BLaER1 (cell line): Measurements from ENCODE around the gene LSR.

Source experiments
- H3K27ac ChIP-seq: shearing (Covaris generic); formaldehyde crosslinking; 2 replicates; pipeline ENCODE4 v1.8.1; 2022
- H3K27me3 ChIP-seq: shearing (Covaris generic); formaldehyde crosslinking; 2 replicates; pipeline ENCODE4 v1.8.1; 2022
- H3K36me3 ChIP-seq: shearing (Covaris generic); formaldehyde crosslinking; 2 replicates; pipeline ENCODE4 v1.8.1; 2022
- H3K4me1 ChIP-seq: shearing (Covaris generic); formaldehyde crosslinking; 2 replicates; pipeline ENCODE4 v1.8.1; 2022
- H3K4me2 ChIP-seq: shearing (Covaris generic); formaldehyde crosslinking; 2 replicates; pipeline ENCODE4 v1.8.1; 2022
- H3K4me3 ChIP-seq: shearing (Covaris generic); formaldehyde crosslinking; 2 replicates; pipeline ENCODE4 v1.8.1; 2022
- H3K9ac ChIP-seq: shearing (Covaris generic); formaldehyde crosslinking; 2 replicates; pipeline ENCODE4 v1.8.1; 2022
- H3K9me3 ChIP-seq: shearing (Covaris generic); formaldehyde crosslinking; 2 replicates; pipeline ENCODE4 v1.8.1; 2022
- H4K20me1 ChIP-seq: shearing (Covaris generic); formaldehyde crosslinking; 2 replicates; pipeline ENCODE4 v1.8.1; 2022
- Cebpa-rat ChIP-seq: shearing (Covaris generic); IDR thresholded peaks from 2 replicates; pipeline ENCODE4 v1.8.1; 2022

Gene LSR, protein sequence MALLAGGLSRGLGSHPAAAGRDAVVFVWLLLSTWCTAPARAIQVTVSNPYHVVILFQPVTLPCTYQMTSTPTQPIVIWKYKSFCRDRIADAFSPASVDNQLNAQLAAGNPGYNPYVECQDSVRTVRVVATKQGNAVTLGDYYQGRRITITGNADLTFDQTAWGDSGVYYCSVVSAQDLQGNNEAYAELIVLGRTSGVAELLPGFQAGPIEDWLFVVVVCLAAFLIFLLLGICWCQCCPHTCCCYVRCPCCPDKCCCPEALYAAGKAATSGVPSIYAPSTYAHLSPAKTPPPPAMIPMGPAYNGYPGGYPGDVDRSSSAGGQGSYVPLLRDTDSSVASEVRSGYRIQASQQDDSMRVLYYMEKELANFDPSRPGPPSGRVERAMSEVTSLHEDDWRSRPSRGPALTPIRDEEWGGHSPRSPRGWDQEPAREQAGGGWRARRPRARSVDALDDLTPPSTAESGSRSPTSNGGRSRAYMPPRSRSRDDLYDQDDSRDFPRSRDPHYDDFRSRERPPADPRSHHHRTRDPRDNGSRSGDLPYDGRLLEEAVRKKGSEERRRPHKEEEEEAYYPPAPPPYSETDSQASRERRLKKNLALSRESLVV

DNA sequence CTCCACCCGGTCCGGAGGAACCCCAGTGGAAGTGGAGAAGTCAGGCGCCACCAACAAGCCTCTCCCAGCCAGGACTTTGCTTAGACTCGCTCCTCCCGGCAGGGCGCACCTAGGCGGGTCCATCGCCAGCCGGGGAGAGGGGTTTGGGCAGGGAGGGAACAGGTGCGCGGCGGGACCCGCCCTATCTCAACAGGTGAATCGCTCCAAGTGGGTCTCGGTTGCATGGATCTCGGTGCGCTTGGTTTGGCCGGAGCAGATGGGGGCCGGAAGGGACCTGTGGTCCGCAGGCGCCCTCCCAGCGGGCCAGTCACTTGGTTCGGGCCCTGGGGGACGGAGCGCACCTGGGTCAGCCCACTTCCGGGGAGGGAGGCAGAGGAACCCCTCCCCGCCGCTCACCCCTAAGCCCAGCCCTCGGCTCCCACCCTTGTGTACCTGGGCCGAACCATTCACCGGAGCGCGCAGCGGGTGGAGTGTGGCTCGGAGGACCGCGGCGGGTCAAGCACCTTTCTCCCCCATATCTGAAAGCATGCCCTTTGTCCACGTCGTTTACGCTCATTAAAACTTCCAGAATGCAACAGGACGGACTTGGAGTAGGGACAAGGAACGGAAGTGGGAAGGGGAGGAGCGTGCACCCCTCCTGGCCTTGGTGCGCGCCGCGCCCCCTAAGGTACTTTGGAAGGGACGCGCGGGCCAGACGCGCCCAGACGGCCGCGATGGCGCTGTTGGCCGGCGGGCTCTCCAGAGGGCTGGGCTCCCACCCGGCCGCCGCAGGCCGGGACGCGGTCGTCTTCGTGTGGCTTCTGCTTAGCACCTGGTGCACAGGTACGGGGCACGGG lies at the start of gene LSR:
TSS of gene LSR (plus strand) at position 693 of the 836 bp plus-strand sequence. CDS start at position 714, 21 bp downstream.
- H3K36me3 ChIP-seq = no peaks in the 10 kb centered on the region
- H3K27me3 ChIP-seq = peaks cover 56% of the 10 kb centered on the region
- H4K20me1 ChIP-seq = no peaks in the 10 kb centered on the region
- peak within 1 kb of the TSS; percentile 97 for H3K4me2 ChIP-seq
- 0 out of 2 replicates have a peak, but pooled peaks cover 3% of the 10 kb centered on the region for H3K9me3 ChIP-seq
- H3K27ac ChIP-seq = no peak within 1 kb of the TSS
- no peak for TF ChIP-seq Cebpa-rat
- H3K4me3 ChIP-seq = peak within 1 kb of the TSS; percentile 66
- peaks cover 20% of the 10 kb centered on the region for H3K4me1 ChIP-seq
- H3K9ac ChIP-seq = no peak within 1 kb of the TSS

DNA sequence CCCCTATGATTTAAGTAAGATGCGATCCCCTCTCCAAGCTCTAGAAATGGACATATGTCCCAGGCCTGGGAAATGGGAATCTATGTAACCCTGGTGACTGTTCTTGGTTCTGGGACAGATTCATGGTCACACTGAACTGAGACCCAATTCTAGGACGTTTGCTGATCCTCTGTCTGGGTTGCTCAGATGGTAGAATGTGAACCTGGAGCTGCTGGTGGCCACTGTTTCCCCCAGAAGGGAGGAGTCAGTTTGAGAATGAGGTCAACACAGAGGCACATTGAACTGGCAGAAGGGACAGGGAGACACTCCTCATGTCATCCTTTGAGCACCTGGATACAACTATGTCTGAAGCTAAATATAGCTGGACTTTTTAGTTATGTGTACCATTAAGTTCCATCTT lies 49.3 kb upstream of the LSR start:
- no peaks in the 10 kb centered on the region for H3K27me3 ChIP-seq
- peaks cover 4% of the 10 kb centered on the region; the same call in 1 of the 2 replicates for H3K9me3 ChIP-seq
- no peaks in the 10 kb centered on the region for H3K36me3 ChIP-seq
- H3K27ac ChIP-seq = no peak overlapping the region
- no peak for TF ChIP-seq Cebpa-rat
- H3K4me1 ChIP-seq = peaks cover 32% of the 10 kb centered on the region
- H3K4me2 ChIP-seq = no peak overlapping the region
- no peak overlapping the region for H3K9ac ChIP-seq
- H4K20me1 ChIP-seq = no peaks in the 10 kb centered on the region
- H3K4me3 ChIP-seq = no peak overlapping the region

DNA sequence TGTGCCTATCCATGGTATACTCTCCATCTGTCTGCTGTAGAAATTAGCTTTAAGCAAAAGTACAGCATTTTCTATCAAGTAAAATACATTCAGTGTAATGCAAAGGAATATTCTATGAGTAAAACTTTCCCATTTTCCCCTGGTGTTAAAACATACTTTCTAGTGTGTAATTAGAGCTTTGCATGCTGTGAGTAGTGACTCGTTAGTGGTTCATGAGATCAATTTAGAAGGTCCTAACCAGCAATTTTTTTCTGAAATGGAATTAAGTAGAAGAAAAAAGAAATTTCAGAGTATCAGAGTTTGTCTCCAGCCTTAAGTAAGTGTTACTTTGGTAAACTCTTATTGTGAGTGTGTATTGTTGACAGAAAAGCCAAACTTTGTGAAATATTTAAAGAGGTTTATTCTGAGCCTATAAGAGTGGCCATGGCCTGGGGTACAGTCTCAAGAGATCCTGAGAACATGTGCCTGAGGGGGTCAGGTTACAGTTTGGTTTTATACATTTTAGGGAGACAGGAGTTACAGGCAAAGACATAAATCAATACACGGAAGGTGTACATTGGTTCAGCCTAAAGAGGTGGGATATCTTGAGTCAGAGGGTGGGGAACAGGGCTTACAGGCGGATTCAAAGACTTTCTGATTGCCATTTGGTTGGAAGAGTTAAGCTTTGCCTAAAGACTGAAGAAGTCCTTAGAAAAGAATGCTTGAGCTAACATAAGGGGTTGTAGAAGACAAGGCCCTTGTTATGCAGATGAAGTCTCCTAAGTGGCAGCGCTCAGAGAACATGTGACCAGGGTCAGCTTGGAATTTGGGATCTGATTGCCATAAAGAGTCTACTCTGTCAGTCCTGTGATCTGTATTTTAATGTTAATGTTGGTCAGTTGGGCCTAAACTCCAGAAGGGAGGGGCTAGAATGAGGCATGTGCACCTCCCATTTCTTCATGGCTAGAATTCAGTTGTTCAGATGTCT lies 45.8 kb upstream of the LSR start:
- no peak overlapping the region for H3K4me3 ChIP-seq
- H3K9ac ChIP-seq = no peak overlapping the region
- H3K27ac ChIP-seq = peak overlapping the region; percentile 92
- H3K36me3 ChIP-seq = no peaks in the 10 kb centered on the region
- no peaks in the 10 kb centered on the region for H3K27me3 ChIP-seq
- no peak for TF ChIP-seq Cebpa-rat
- H3K4me1 ChIP-seq = peaks cover 67% of the 10 kb centered on the region
- no peak overlapping the region for H3K4me2 ChIP-seq
- no peaks in the 10 kb centered on the region for H4K20me1 ChIP-seq
- peaks cover 4% of the 10 kb centered on the region; the same call in 1 of the 2 replicates for H3K9me3 ChIP-seq

DNA sequence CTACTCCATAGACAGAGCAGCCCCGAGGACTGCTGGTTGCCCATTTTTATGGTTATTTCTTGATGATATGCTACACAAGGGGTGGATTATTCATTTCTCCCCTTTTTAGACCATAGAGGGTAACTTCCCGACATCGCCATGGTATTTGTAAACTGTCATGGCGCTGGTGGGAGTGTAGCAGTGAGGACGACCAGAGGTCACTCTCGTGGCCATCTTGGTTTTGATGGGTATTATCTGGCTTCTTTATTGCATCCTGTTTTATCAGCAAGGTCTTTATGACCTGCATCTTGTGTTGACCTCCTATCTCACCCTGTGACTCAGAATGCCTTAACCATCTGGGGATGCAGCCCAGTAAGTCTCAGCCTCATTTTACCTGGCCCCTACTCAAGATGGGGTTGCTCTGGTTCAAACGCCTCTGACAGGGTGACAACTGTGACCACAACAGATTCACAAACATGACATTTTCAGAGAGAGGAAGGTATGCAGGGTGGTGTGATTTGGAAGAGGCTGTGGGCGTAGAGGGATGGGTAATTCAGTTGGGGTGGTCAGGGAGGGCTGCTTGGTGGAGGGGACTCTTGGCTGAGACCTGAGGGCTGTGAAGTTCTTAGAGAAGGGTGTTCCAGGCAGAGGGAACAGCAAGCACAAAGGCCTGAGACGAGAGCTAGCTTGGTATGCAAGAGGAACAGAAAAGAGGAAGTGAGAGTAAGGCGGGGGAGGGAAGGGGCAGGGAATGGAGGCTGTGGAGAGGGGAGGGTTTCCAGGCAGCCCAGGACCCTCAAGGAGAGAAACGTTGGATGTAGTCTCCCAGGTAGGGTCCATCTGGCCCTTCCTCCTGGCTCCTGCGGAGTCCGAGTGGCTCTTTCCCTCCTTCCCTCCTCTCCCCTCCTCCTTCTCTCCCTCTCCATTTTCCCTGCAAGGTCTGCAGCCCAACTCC lies 43.7 kb upstream of the LSR start:
- Histone ChIP-seq H3K27ac (peak overlapping the region; percentile 92), H3K9me3 (peaks cover 7% of the 10 kb centered on the region; the same call in 1 of the 2 replicates), H3K9ac (peak overlapping the region; percentile 80; the same call in 1 of the 2 replicates), H3K4me1 (peaks cover 86% of the 10 kb centered on the region), H3K27me3 (no peaks in the 10 kb centered on the region), H4K20me1 (no peaks in the 10 kb centered on the region), H3K4me2 (peak overlapping the region; percentile 95), H3K4me3 (no peak overlapping the region), H3K36me3 (no peaks in the 10 kb centered on the region)
- no peak for TF ChIP-seq Cebpa-rat

DNA sequence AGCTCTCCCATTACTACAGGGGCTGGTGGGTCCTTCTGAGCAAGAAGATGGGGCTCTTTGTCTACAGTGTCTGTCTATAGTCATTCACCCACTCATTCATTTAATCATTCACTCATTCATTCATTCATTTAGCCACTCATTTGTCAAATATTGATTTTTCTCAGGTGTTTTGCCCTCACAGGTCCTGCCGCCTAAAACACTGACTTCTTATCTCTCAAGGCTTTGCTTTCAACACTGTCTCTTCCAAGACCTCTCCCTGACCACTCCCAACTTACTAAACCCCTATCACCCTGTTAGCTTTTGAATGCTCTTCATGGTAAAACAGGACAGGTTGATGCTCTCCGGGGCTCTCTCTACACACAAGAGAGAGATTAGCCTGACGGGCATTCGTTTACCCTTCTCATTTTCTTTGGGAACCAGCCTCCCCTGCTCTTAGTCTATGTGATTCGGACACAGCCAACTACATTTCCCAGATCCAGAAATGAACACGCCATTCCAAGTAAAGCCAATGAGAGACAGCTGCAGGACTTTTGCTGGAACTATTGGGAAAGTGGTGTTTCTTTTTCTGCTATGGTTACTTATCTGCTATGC lies 43.0 kb upstream of the LSR start:
- H3K27me3 ChIP-seq = no peaks in the 10 kb centered on the region
- H3K4me1 ChIP-seq = peaks cover 93% of the 10 kb centered on the region
- peak overlapping the region; percentile 80; the same call in 1 of the 2 replicates for H3K9ac ChIP-seq
- H3K4me2 ChIP-seq = peak overlapping the region; percentile 95
- no peak for TF ChIP-seq Cebpa-rat
- H3K9me3 ChIP-seq = peaks cover 7% of the 10 kb centered on the region; the same call in 1 of the 2 replicates
- no peaks in the 10 kb centered on the region for H4K20me1 ChIP-seq
- peak overlapping the region; percentile 92 for H3K27ac ChIP-seq
- no peak overlapping the region; the same call in 1 of the 2 replicates for H3K4me3 ChIP-seq
- no peaks in the 10 kb centered on the region for H3K36me3 ChIP-seq

DNA sequence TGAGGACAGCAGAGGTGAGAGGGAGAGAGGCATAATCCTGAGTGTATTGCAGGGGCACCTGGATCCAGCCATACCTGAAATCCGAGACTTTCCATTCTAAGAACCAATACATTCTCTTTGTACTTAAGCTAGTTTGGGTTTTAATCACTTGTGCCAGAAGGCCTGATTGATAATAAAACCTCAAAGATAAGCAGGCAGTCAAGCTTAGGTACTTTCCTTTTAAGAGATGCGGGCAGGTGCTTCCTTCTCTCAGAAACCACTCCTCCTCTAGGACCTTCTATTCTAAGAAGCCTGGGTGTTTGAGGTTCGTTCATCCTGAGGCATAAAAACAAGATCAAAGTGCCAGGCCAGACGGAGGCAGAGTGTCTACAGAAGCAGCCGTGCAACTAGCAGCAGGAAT lies 42.4 kb upstream of the LSR start:
- no peak for TF ChIP-seq Cebpa-rat
- Histone ChIP-seq H3K4me2 (peak overlapping the region; percentile 95), H4K20me1 (no peaks in the 10 kb centered on the region), H3K36me3 (no peaks in the 10 kb centered on the region), H3K27me3 (no peaks in the 10 kb centered on the region), H3K4me3 (peak overlapping the region; percentile 43; the same call in 1 of the 2 replicates), H3K4me1 (peaks cover 95% of the 10 kb centered on the region), H3K27ac (peak overlapping the region; percentile 92), H3K9ac (peak overlapping the region; percentile 80; the same call in 1 of the 2 replicates), H3K9me3 (peaks cover 7% of the 10 kb centered on the region; the same call in 1 of the 2 replicates)

DNA sequence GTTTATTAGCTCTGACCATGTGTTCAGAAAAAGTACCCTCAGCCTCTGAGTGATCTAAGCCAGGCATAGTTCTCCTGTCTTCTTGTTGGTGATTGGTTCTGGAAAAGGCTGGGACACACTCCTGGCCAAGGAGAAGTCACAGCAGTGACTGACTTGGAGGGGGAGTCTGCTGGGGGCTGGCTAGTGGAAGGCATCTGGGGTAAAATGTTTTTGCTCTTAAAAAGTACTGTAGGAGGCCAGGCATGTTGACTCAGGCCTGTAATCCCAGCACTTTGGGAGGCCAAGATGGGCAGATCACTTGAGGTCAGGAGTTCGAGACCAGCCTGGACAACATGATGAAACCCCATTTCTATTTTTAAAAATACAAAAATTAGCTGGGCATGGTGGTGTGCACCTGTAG lies 41.9 kb upstream of the LSR start:
- peak overlapping the region; percentile 80 for H3K9ac ChIP-seq
- peaks cover 95% of the 10 kb centered on the region for H3K4me1 ChIP-seq

More for the DNA sequence above, 41.9 kb upstream of the LSR start:
- Histone ChIP-seq H3K4me3 (peak overlapping the region; percentile 43; the same call in 1 of the 2 replicates), H3K27ac (peak overlapping the region; percentile 92), H3K4me2 (peak overlapping the region; percentile 95), H4K20me1 (no peaks in the 10 kb centered on the region), H3K27me3 (no peaks in the 10 kb centered on the region), H3K9me3 (peaks cover 7% of the 10 kb centered on the region; the same call in 1 of the 2 replicates), H3K36me3 (no peaks in the 10 kb centered on the region)
- no peak for TF ChIP-seq Cebpa-rat
